Skin of body (tissue), 2 donors: ENCODE results near the gene ANAPC2. TPM values are rescaled to one million over a fixed set of nuclear protein-coding genes. Genes with fewer than 3 reads are reported as not detected.

Experiments used
- DNase-seq: peaks from one replicate; lab custom pipeline; 2025; lab: John Stamatoyannopoulos, UW
- total RNA-seq: library from RNA; depleted of rRNA; stranded (reverse); fragments of >200 nt; gene quantifications from one replicate; pipeline ENCODE4 v1.2.3, GENCODE V29; 2014

Gene ANAPC2
- total RNA-seq, 1 donor from 2014 or later = 22.0 TPM

DNA sequence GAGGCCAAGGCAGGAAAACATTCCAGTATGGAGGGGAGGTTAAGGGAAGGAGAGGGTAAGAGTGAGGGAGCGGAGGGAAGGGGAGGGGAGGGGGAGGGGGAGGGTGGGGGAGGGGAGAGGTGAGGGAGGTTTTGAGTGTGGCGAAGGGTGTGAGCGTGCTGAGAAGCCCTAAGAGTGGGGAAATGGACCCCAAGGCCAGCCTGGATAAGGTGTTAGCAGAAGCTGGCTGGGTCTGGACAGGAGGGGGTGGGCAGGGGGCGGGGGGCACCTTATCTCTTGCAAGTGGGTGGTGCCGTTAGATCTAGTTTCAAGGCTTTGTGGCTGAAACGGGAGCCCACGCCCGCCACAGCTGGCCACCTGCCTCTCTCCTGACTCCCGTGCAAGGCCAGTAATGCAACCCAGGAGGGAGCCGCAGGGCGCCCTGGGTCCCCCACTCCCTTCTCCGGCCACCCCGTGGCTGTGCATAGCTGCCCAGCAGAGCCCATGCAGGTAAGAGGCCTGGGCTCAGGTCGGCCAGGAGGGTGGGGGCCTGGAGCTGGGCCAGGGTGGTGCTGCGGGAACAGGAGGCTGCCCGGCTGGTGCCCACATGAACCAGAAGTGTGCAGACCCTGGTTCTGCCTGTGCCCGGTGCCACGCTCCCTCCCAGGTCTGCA is 39.6 kb upstream of the ANAPC2 start:
- DNase-seq = no peak

DNA sequence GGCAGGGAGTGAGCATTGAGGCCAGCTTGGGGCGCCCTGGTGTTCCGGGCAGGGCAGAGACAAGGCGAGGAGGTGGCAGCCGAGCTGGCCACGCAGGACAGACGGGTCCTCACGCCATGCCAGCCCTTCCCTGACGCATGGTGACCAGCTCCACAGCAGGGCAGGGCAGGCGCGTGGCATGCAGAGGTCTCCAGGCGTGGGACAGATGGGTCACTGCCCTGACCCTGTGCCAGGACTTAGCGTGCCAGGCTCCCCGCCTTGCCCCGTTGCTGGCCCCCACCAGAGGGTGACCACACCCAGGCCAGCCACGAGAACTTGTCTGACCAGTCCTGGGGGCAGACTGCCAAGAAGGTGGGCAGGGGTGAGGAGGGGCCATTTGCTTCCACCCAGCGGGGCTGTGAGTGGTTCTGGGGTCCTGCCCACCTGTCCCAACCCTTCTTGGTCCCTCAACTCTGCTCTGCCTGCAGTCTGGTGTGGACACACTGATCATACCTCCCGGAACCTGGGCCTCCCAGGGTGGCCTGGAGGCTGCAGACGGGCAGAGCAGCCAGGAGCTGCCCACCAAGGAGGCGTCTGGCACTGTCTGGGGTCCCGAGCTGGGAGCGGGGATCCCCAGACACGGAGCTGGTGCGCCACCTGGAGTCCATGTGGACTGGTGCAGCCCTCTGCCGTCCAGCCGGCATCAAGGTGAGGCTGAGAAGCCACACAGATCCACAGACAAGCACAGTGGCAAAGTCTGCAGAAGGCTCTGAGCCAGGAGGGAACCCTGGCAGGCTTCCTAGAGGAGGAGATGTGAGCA is 38.9 kb upstream of the ANAPC2 start, which contains the start of gene RNF224:
TSS of gene RNF224 (plus strand) at position 449 of the 799 bp plus-strand sequence. CDS start 834 bp downstream, outside the sequence.
- DNase-seq = peak; percentile 47

DNA sequence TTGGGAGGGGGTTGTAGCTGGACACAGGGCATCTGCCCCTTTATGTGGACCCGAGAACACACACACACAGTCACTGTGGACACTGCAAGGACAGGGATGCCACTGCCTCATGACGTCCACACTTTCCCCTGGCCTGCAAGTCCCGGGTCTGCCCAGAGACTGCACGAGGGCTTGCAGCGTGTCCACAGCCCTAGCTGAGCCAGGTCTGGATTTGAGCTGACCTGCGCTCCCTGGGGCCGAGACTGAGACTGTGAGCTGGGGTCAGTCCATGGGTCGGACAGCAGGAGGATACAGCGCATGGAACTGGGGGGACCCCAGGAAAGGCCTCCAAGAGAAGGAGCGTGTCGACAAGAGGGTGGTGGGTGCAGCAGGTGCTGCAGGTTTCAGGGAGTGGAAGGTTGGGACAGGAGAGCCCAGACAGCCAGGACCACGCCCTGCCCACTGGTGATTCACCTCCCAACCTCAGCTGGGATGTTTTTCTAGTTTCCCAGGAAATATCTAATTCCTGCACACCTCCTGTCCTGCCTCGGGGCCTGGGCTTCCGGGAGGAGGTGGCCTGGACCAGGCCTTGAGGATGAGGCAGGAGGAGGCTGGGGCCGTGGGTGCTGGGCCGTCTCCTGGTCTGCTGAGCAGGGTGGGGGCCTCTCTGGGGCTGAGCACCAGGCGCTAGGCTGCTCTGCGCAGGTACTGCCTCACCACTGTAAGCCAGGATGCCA is 38.1 kb upstream of the ANAPC2 start:
- no peak for DNase-seq

DNA sequence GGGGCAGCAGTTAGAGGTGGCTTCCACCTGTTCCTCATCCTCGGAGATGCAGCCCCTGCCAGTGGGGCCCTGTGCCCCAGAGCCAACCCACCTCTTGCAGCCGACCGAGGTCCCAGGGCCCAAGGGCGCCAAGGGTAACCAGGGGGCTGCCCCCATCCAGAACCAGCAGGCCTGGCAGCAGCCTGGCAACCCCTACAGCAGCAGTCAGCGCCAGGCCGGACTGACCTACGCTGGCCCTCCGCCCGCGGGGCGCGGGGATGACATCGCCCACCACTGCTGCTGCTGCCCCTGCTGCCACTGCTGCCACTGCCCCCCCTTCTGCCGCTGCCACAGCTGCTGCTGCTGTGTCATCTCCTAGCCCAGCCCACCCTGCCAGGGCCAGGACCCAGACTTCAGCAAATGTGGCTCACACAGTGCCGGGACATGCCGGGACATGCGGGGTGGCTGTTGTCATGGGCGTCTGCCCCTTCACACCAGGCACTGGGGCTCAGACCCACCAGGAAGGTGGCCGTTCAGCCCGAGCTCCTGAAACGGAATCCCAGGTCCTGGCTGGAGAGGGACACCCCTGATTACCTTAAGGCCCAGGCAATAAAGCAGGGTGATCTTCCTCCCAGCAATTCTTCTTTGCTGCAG is 37.5 kb upstream of the ANAPC2 start:
- DNase-seq = no peak

DNA sequence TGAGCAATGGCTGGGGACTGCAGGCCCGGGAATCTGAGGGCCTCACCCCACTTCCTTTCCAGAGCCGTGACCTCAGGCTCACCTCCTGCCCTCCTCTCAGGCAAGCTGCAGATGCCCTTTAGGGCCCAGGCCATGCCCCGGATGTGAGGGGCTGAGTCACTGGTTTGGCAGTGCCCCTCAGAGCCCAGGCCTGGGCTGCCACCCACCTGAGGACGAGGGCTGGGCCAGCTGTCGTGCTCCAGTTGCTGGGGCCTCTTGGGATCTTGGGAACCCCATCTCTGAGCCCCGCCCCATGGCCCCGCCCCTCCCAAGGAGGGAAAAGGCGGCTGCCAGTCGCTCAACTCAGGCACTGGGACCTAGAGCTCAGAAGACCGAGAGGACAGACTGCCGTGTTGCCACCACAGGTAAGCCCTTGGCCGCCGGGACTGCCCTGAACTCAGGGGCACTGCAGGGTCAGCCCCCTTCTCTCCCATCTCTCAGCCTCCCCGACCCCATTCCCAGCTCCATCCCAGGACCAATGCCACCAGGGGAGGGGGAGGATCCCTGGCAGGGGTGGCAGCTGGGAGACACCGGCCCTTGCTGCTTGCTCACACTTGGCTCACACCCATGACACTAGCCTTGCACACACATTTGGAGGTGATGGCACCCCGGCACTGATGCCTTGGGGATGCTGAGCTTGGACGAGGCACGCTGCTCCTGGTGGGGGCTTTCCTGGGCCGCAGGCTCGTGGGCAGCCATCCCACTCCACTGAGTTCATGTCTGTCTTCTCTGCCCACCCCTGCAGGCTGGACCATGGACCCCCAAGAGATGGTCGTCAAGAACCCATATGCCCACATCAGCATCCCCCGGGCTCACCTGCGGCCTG is 36.7 kb upstream of the ANAPC2 start, which contains the start of gene CYSRT1:
TSS of gene CYSRT1 (plus strand) at position 345 of the 865 bp plus-strand sequence. CDS start at position 793, 448 bp downstream.
- DNase-seq = no peak

DNA sequence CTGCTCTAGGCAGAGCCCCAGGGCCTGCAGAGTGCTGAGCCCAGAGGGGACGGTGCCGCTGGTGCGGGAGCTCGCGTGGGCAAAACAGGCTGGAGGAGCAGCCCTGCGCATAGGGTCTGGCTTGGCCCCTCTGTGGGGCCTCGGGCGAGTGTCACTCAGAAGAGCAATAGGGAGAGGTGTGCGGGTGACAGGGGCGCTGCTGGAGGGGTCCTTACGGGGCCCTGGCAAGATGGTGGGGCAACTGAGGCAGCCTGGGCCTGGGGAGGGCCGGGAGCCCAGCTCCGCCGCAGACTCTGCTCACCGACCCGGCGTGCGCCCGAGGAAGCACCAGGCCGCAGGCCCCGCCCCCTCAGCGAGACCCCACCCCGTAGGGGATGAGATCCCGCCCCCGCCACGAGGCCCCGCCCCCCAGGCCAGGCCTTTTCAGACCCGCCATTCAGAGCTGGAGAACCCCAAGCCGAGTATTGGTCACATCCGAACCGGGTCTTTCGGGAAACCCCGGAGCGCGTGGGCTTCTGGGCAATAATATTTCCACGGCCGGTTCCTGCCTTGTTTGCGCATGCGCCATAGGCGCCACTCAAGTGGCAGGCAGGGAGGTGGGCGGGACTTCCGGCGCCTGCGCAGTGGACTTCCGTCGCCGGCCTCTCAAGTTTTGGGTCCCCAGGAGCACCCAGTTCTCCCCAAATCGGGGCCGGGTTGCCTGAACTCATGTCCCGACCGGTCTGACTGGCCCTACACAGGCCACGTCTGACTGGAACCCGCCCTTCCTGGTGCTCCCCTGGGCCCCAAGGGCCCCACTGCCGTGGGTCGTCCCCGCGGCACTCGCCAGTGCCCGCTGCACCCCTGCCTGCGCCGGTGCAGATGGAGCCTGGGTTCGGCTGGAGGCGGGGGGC is 35.0 kb upstream of the ANAPC2 start:
- peak; percentile 96 for DNase-seq

GRCh38 chr9:137222190-137223077 is 34.1 kb upstream of the ANAPC2 start, which contains the start of gene RNF208:
Gene RNF208 (minus strand): TSS chr9:137222240. CDS start chr9:137221212, 1,028 bp downstream.
- no peak for DNase-seq

GRCh38 chr9:137221506-137222111 is 33.2 kb upstream of the ANAPC2 start:
- DNase-seq = no peak

- DNase-seq = no peak
These were observed 32.7 kb upstream of the ANAPC2 start for GRCh38 chr9:137221095-137221505.

GRCh38 chr9:137220317-137221094 is 32.1 kb upstream of the ANAPC2 start:
- DNase-seq = no peak

- no peak for DNase-seq
These were observed 31.5 kb upstream of the ANAPC2 start for GRCh38 chr9:137219757-137220316.

GRCh38 chr9:137218754-137219271 is 30.5 kb upstream of the ANAPC2 start:
- DNase-seq = no peak

DNA sequence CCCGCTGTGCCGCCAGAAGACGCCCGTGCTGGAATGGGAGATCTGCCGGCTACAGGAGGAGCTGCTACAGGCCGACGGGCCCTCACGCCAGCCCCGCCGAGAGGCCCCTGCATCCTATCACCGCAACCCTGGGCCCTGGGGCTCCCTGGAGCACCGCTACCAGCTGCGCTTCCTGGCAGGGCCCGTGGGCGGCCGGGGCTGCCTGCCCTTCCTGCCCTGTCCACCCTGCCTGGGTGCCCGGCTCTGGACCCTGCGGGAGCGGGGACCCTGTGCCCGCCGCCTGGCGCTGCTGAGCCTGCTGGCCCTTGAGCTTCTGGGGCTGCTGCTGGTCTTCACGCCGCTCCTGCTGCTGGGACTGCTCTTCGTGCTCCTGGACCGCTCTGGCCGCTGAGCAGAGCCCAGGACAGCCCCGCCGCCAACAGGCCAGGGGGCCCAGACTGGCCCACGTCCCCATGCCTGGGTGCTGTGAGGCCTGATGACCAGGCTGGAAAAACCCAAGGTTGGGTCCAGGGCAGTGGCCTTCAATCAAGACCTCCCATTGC is 29.9 kb upstream of the ANAPC2 start:
- no peak for DNase-seq

GRCh38 chr9:137217276-137218211 is 29.2 kb upstream of the ANAPC2 start:
- no peak for DNase-seq
